ENCODE results near the gene IMPG1. TPM values are rescaled to one million over a fixed set of nuclear protein-coding genes. Genes with fewer than 3 reads are reported as not detected.

Gene IMPG1
- total and polyA plus RNA-seq, 9 donors: not detected

GRCh38 chr6:75932067-75932466, 140.4 kb downstream of the IMPG1 start:
- DNase-seq: no peak
- WGBS, 3 donors: 18 to 42% (median 37%) methylated on average over 5 of the region's 5 CpGs
- Histone ChIP-seq H3K27me3 (no peaks in the 10 kb centered on the region), H3K4me1 (ENCODE audit: insufficient read depth) (peaks cover 1% of the 10 kb centered on the region), H3K4me3 (no peak overlapping the region), H3K9me3 (no peaks in the 10 kb centered on the region), H3K36me3 (no peaks in the 10 kb centered on the region), H3K27ac (no peak overlapping the region)
- intact Hi-C loops (cut with DNase I): no loop called here
- TF ChIP-seq EP300 (IDR thresholded peaks at IDR 0.05) (no peak), CTCF (IDR thresholded peaks at IDR 0.05) (no peak), POLR2A (IDR thresholded peaks at IDR 0.05) (no peak)

GRCh38 chr6:75931011-75931680, 141.3 kb downstream of the IMPG1 start:
- no peaks in the 10 kb centered on the region for H3K36me3 ChIP-seq
- H3K4me1 ChIP-seq (ENCODE audit: insufficient read depth): peaks cover 1% of the 10 kb centered on the region
- H3K4me3 ChIP-seq: no peak overlapping the region
- no peak for TF ChIP-seq CTCF (IDR thresholded peaks at IDR 0.05)
- TF ChIP-seq POLR2A (IDR thresholded peaks at IDR 0.05): no peak
- no peak for TF ChIP-seq EP300 (IDR thresholded peaks at IDR 0.05)
- H3K27ac ChIP-seq: no peak overlapping the region
- intact Hi-C loops (cut with DNase I): no loop called here
- H3K9me3 ChIP-seq: no peaks in the 10 kb centered on the region
- no peaks in the 10 kb centered on the region for H3K27me3 ChIP-seq
- DNase-seq: no peak
- WGBS, 3 donors: 79 to 86% (median 84%) methylated on average over 11 of the region's 11 CpGs

GRCh38 chr6:75926293-75927168, 145.9 kb downstream of the IMPG1 start:
- Histone ChIP-seq H3K4me1 (ENCODE audit: insufficient read depth) (no peaks in the 10 kb centered on the region), H3K27ac (no peak overlapping the region), H3K9me3 (no peaks in the 10 kb centered on the region), H3K36me3 (no peaks in the 10 kb centered on the region), H3K27me3 (no peaks in the 10 kb centered on the region), H3K4me3 (no peak overlapping the region)
- WGBS, 3 donors: 85 to 95% (median 88%) methylated on average over 5 of the region's 5 CpGs
- intact Hi-C loops (cut with DNase I): no loop called here
- DNase-seq: no peak
- TF ChIP-seq CTCF (IDR thresholded peaks at IDR 0.05): no peak
- TF ChIP-seq EP300 (IDR thresholded peaks at IDR 0.05): no peak
- no peak for TF ChIP-seq POLR2A (IDR thresholded peaks at IDR 0.05)

- H3K36me3 ChIP-seq: no peaks in the 10 kb centered on the region
- H3K27ac ChIP-seq: no peak overlapping the region
- no peaks in the 10 kb centered on the region for H3K9me3 ChIP-seq
- no peaks in the 10 kb centered on the region for H3K4me1 ChIP-seq (ENCODE audit: insufficient read depth)
- H3K4me3 ChIP-seq: no peak overlapping the region
- TF ChIP-seq POLR2A (IDR thresholded peaks at IDR 0.05): no peak
- TF ChIP-seq EP300 (IDR thresholded peaks at IDR 0.05): no peak
- no peak for TF ChIP-seq CTCF (IDR thresholded peaks at IDR 0.05)
- no peak for DNase-seq
- H3K27me3 ChIP-seq: no peaks in the 10 kb centered on the region
- intact Hi-C loops (cut with DNase I): no loop called here
These were observed 150.2 kb downstream of the IMPG1 start for GRCh38 chr6:75922226-75922625.
